Measurements from ENCODE around the gene NUSAP1. TPM values are rescaled to one million over a fixed set of nuclear protein-coding genes. Genes with fewer than 3 reads are reported as not detected.

Gene NUSAP1
- total RNA-seq, 6 donors from 2014 or later, result 6.8 to 22.0 (median 8.3) TPM

DNA sequence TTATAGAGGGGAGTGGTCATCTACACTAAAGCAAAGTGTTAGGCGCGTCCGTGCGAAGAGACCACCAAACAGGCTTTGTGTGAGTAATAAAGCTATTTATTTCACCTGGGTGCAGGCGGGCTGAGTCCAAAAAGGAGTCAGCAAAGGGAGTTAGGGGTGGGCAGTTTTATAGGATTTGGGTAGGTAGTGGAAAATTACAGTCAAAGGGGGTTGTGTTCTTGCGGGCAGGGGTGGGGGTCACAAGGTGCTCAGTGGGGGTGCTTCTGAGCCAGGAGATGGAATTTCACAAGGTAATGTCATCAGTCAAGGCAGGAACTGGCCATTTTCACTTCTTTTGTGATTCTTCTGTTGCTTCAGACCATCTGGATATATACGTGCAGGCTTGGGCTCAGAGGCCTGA, 47.4 kb upstream of the NUSAP1 start:
- TF ChIP-seq POLR2AphosphoS5 (IDR thresholded peaks at IDR 0.05), result no peak
- no peak for TF ChIP-seq POLR2A (IDR thresholded peaks at IDR 0.05)
- no peak for TF ChIP-seq EP300 (IDR thresholded peaks at IDR 0.05)
- TF ChIP-seq CTCF (IDR thresholded peaks at IDR 0.05), result no peak
- Histone ChIP-seq H3K4me3 (peak overlapping the region in 3 of 4 donors; percentile 71 to 99 (median 80)), H3K4me1 (peaks cover 24 to 45% (median 33%) of the 10 kb centered on the region in 4 donors), H3K27ac (peak overlapping the region; percentile 79 to 98 (median 92)), H3K36me3 (peaks cover 11 to 43% (median 20%) of the 10 kb centered on the region in 4 donors), H3K9me3 (no peaks in the 10 kb centered on the region), H3K27me3 (no peaks in the 10 kb centered on the region)
- DNase-seq, result no peak
- ATAC-seq (ENCODE audit: low FRiP score in 2 of 2), result no peak
- 47 to 60% methylated on average over 7 of the region's 7 CpGs for WGBS, 2 donors

- DNase-seq (no peak), ATAC-seq (ENCODE audit: low FRiP score in 2 of 2) (no peak)
- H3K4me1 ChIP-seq, result peaks cover 24 to 49% (median 33%) of the 10 kb centered on the region in 4 donors
- H3K36me3 ChIP-seq, result peaks cover 9 to 52% (median 20%) of the 10 kb centered on the region in 4 donors
- TF ChIP-seq POLR2AphosphoS5 (IDR thresholded peaks at IDR 0.05) (no peak), POLR2A (IDR thresholded peaks at IDR 0.05) (no peak), EP300 (IDR thresholded peaks at IDR 0.05) (no peak), CTCF (IDR thresholded peaks at IDR 0.05) (no peak)
- no peak overlapping the region for H3K27ac ChIP-seq
- H3K9me3 ChIP-seq, result no peaks in the 10 kb centered on the region
- no peak overlapping the region for H3K4me3 ChIP-seq
- no peaks in the 10 kb centered on the region for H3K27me3 ChIP-seq
- whole genome bisulfite sequencing, 2 donors, result 95 to 98% methylated on average over 6 of the region's 6 CpGs
Measured at GRCh38 chr15:41286665-41287333, 45.9 kb upstream of the NUSAP1 start.

DNA sequence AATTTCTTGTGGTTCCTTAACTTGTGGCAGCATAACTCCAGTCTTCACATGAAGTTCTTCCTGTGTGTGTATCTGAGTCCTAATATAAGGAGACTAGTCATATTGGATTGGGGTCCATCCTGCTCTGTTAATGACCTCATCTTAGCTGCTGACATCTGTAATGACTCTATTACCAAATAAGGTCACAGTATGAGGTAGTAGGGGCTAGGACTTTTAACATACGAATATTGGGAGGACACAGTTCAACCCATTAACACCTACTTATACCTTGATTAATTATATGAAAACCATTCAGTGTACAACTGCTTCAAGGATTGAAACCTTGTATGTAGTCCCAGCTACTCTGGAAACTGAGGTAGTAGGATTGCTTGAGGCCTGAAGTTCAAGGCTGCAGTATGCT, 44.2 kb upstream of the NUSAP1 start:
- no peak for ATAC-seq (ENCODE audit: low FRiP score in 2 of 2)
- Histone ChIP-seq H3K27ac (no peak overlapping the region), H3K9me3 (no peaks in the 10 kb centered on the region), H3K36me3 (peaks cover 9 to 59% (median 20%) of the 10 kb centered on the region in 4 donors), H3K4me1 (peaks cover 21 to 44% (median 29%) of the 10 kb centered on the region in 4 donors), H3K27me3 (no peaks in the 10 kb centered on the region), H3K4me3 (no peak overlapping the region)
- 90 to 100% methylated on average over 1 of the region's 1 CpG for whole genome bisulfite sequencing, 2 donors
- no peak for TF ChIP-seq POLR2A (IDR thresholded peaks at IDR 0.05)
- no peak for TF ChIP-seq EP300 (IDR thresholded peaks at IDR 0.05)
- no peak for TF ChIP-seq CTCF (IDR thresholded peaks at IDR 0.05)
- TF ChIP-seq POLR2AphosphoS5 (IDR thresholded peaks at IDR 0.05), result no peak
- DNase-seq, result no peak

- H3K27me3 ChIP-seq, result no peaks in the 10 kb centered on the region
- H3K9me3 ChIP-seq, result no peaks in the 10 kb centered on the region
- ATAC-seq (ENCODE audit: low FRiP score in 2 of 2), result no peak
- TF ChIP-seq POLR2A (IDR thresholded peaks at IDR 0.05) (no peak), CTCF (IDR thresholded peaks at IDR 0.05) (no peak), POLR2AphosphoS5 (IDR thresholded peaks at IDR 0.05) (no peak), EP300 (IDR thresholded peaks at IDR 0.05) (no peak)
- peaks cover 9 to 71% (median 22%) of the 10 kb centered on the region in 4 donors for H3K36me3 ChIP-seq
- 60 to 66% methylated on average over 2 of the region's 2 CpGs for WGBS, 2 donors
- no peak overlapping the region for H3K27ac ChIP-seq
- no peak overlapping the region for H3K4me3 ChIP-seq
- peaks cover 20 to 41% (median 27%) of the 10 kb centered on the region in 4 donors for H3K4me1 ChIP-seq
- DNase-seq, result no peak
Measured at GRCh38 chr15:41289953-41290352, 42.7 kb upstream of the NUSAP1 start.

Measured in upper lobe of left lung (tissue), 6 donors.